ENCODE results near the gene MAX. TPM values are rescaled to one million over a fixed set of nuclear protein-coding genes. Genes with fewer than 3 reads are reported as not detected.

MAX gene
- total and polyA plus RNA-seq, 2 donors (not counting 1 experiment from before 2014, with no cell fraction given): 35.0 to 85.8 TPM

- no peak for DNase-seq (ENCODE audit: low read depth in 2 of 2)
- no peaks in the 10 kb centered on the region for H3K27me3 ChIP-seq (ENCODE audit: control insufficient read depth, insufficient read depth, low read length)
- no peak overlapping the region for H3K27ac ChIP-seq (ENCODE audit: insufficient read depth, low read length)
- H2AFZ ChIP-seq (ENCODE audit: low read length): no peak overlapping the region
- no peak overlapping the region for H3K9ac ChIP-seq (ENCODE audit: insufficient read depth, low read length)
- no peaks in the 10 kb centered on the region for H4K20me1 ChIP-seq (ENCODE audit: control insufficient read depth, extremely low read depth, insufficient read depth, low read length)
- TF ChIP-seq EZH2 (IDR thresholded peaks at IDR 0.05; ENCODE audit: low read length, missing control alignments): no peak
- no peak for TF ChIP-seq CTCF (conservative IDR thresholded peaks at IDR 0.05 in 1 of 2, IDR thresholded peaks at IDR 0.05 in 1 of 2; ENCODE audit: low read depth in 1 of 2, low read length in 2 of 2)
- peaks cover 16% of the 10 kb centered on the region for H3K36me3 ChIP-seq (ENCODE audit: control insufficient read depth, insufficient read depth, low read length)
- H3K4me2 ChIP-seq (ENCODE audit: extremely low read depth, insufficient read depth, low read length): no peak overlapping the region
- no peaks in the 10 kb centered on the region for H3K4me1 ChIP-seq (ENCODE audit: control insufficient read depth, extremely low read depth, insufficient read depth, low read length)
- no peak overlapping the region for H3K4me3 ChIP-seq (replicated peaks in 1 of 4; ENCODE audit: control extremely low read depth in 1 of 4, insufficient read depth in 1 of 4, low read depth in 3 of 4, low read length in 4 of 4)
- no peaks in the 10 kb centered on the region for H3K79me2 ChIP-seq (ENCODE audit: control insufficient read depth, insufficient read depth, low read length)
- H3K9me3 ChIP-seq (ENCODE audit: control insufficient read depth, insufficient read depth, low read depth, low read length): no peaks in the 10 kb centered on the region
Observed at GRCh38 chr14:65072256-65072655, 30.1 kb downstream of the MAX start.

- no peak overlapping the region for H2AFZ ChIP-seq (ENCODE audit: low read length)
- no peaks in the 10 kb centered on the region for H3K79me2 ChIP-seq (ENCODE audit: control insufficient read depth, insufficient read depth, low read length)
- no peaks in the 10 kb centered on the region for H3K9me3 ChIP-seq (ENCODE audit: control insufficient read depth, insufficient read depth, low read depth, low read length)
- TF ChIP-seq EZH2 (IDR thresholded peaks at IDR 0.05; ENCODE audit: low read length, missing control alignments) (no peak), CTCF (conservative IDR thresholded peaks at IDR 0.05 in 1 of 2, IDR thresholded peaks at IDR 0.05 in 1 of 2; ENCODE audit: low read depth in 1 of 2, low read length in 2 of 2) (no peak)
- H4K20me1 ChIP-seq (ENCODE audit: control insufficient read depth, extremely low read depth, insufficient read depth, low read length): no peaks in the 10 kb centered on the region
- H3K27ac ChIP-seq (ENCODE audit: insufficient read depth, low read length): no peak overlapping the region
- DNase-seq (ENCODE audit: low read depth in 2 of 2): no peak
- no peaks in the 10 kb centered on the region for H3K4me1 ChIP-seq (ENCODE audit: control insufficient read depth, extremely low read depth, insufficient read depth, low read length)
- no peaks in the 10 kb centered on the region for H3K27me3 ChIP-seq (ENCODE audit: control insufficient read depth, insufficient read depth, low read length)
- H3K9ac ChIP-seq (ENCODE audit: insufficient read depth, low read length): no peak overlapping the region
- H3K4me2 ChIP-seq (ENCODE audit: extremely low read depth, insufficient read depth, low read length): no peak overlapping the region
- peaks cover 15% of the 10 kb centered on the region for H3K36me3 ChIP-seq (ENCODE audit: control insufficient read depth, insufficient read depth, low read length)
- no peak overlapping the region for H3K4me3 ChIP-seq (replicated peaks in 1 of 4; ENCODE audit: control extremely low read depth in 1 of 4, insufficient read depth in 1 of 4, low read depth in 3 of 4, low read length in 4 of 4)
Observed at GRCh38 chr14:65071544-65071943, 30.8 kb downstream of the MAX start.

- no peaks in the 10 kb centered on the region for H3K27me3 ChIP-seq (ENCODE audit: control insufficient read depth, insufficient read depth, low read length)
- no peak for TF ChIP-seq CTCF (conservative IDR thresholded peaks at IDR 0.05 in 1 of 2, IDR thresholded peaks at IDR 0.05 in 1 of 2; ENCODE audit: low read depth in 1 of 2, low read length in 2 of 2)
- no peak for TF ChIP-seq EZH2 (IDR thresholded peaks at IDR 0.05; ENCODE audit: low read length, missing control alignments)
- no peaks in the 10 kb centered on the region for H4K20me1 ChIP-seq (ENCODE audit: control insufficient read depth, extremely low read depth, insufficient read depth, low read length)
- H3K9ac ChIP-seq (ENCODE audit: insufficient read depth, low read length): no peak overlapping the region
- no peak overlapping the region for H3K27ac ChIP-seq (ENCODE audit: insufficient read depth, low read length)
- no peak overlapping the region for H3K4me2 ChIP-seq (ENCODE audit: extremely low read depth, insufficient read depth, low read length)
- H3K4me1 ChIP-seq (ENCODE audit: control insufficient read depth, extremely low read depth, insufficient read depth, low read length): no peaks in the 10 kb centered on the region
- no peaks in the 10 kb centered on the region for H3K79me2 ChIP-seq (ENCODE audit: control insufficient read depth, insufficient read depth, low read length)
- H3K36me3 ChIP-seq (ENCODE audit: control insufficient read depth, insufficient read depth, low read length): peaks cover 11% of the 10 kb centered on the region
- no peaks in the 10 kb centered on the region for H3K9me3 ChIP-seq (ENCODE audit: control insufficient read depth, insufficient read depth, low read depth, low read length)
- no peak for DNase-seq (ENCODE audit: low read depth in 2 of 2)
- H3K4me3 ChIP-seq (replicated peaks in 1 of 4; ENCODE audit: control extremely low read depth in 1 of 4, insufficient read depth in 1 of 4, low read depth in 3 of 4, low read length in 4 of 4): no peak overlapping the region
- no peak overlapping the region for H2AFZ ChIP-seq (ENCODE audit: low read length)
Observed at GRCh38 chr14:65070471-65070976, 31.8 kb downstream of the MAX start.

All from fibroblast of lung (primary cell).